ENCODE results near the gene LYZL4. TPM values are rescaled to one million over a fixed set of nuclear protein-coding genes. Genes with fewer than 3 reads are reported as not detected.

Gene LYZL4
- total and polyA plus RNA-seq, 2 of the 13 experiments (the other 11 are each of a cell fraction or from before 2014, with no cell fraction given): not detected

DNA sequence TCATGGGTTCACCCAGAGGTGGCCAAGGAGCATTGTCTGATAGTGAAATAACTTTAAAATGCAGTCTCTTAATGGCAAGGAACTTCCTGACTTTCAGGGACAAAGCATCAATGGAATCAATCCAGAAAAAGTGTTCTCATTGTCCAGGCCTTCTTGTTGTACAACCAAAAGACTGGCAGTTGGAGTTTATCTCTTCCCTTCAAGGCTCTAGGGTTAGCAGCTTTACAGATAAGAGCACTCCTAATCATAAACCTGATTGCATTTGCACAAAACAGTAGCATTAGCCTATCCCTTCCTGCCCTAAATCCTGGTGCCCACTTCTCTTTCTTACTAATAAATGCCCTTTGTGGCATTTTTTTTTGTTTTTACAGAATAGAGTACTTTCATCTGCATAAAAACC, 48.7 kb upstream of the LYZL4 start (continued):
- no peak for TF ChIP-seq TFE3 (CRISPR knock-in tag; IDR thresholded peaks at IDR 0.05)
- TF ChIP-seq ZNF205 (CRISPR knock-in tag; IDR thresholded peaks at IDR 0.05): no peak
- TF ChIP-seq ZNF660 (CRISPR knock-in tag; IDR thresholded peaks at IDR 0.05; ENCODE audit: borderline replicate concordance, low read depth): no peak
- TF ChIP-seq ZNF704 (CRISPR knock-in tag; IDR thresholded peaks at IDR 0.05; ENCODE audit: borderline replicate concordance): no peak
- no peak for TF ChIP-seq SRY (CRISPR knock-in tag; IDR thresholded peaks at IDR 0.05)
- TF ChIP-seq HNF4A (CRISPR knock-in tag; IDR thresholded peaks at IDR 0.05): no peak

DNA sequence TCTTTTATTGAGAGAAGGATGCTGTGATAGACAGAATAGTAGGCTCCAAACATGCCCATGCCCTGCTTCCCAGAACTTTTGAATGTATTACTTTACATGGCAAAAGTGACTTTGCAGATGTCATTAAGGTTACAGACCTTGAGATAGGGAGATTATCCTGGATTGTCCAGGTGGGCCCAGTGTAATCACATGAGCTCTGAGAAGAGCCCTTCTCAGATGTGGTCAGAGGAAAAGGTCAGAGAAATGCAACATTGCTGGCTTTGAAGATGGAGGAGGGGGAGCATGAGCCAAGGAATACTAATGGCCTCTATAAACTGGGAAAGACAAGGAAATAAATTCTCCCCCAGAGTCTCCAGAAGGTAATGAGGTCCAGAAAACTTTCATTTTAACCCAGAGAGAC, 45.8 kb upstream of the LYZL4 start:
- ChIA-PET CTCF (ENCODE audit: low intra/inter-chr PET ratio, low total read pairs) (no interaction called here), POLR2A (no interaction called here)
- Histone ChIP-seq H3K4me3 (replicated peaks in 1 of 3; ENCODE audit: insufficient read depth in 1 of 3, low read depth in 2 of 3, low read length in 3 of 3) (no peak overlapping the region), H3K27me3 (ENCODE audit: control insufficient read depth in 1 of 2, insufficient read depth in 2 of 2, low read length in 2 of 2) (no peaks in the 10 kb centered on the region), H3K27ac (ENCODE audit: extremely low read length, insufficient read depth, low read length) (no peak overlapping the region), H4K20me1 (ENCODE audit: insufficient read depth, low read length) (no peaks in the 10 kb centered on the region), H3K79me2 (ENCODE audit: insufficient read depth, low read length) (no peaks in the 10 kb centered on the region), H3K4me1 (ENCODE audit: insufficient read depth, low read length) (no peaks in the 10 kb centered on the region), H3K36me3 (replicated peaks in 1 of 2; ENCODE audit: control insufficient read depth in 1 of 2, insufficient read depth in 2 of 2, low read length in 2 of 2) (no peaks in the 10 kb centered on the region), H3K9me3 (ENCODE audit: low read length) (peaks cover 5% of the 10 kb centered on the region; the same call in 1 of the 2 replicates), H3K4me2 (ENCODE audit: low read depth, low read length) (no peak overlapping the region), H3K9ac (ENCODE audit: insufficient read depth, low read depth, low read length) (no peak overlapping the region), H2AFZ (ENCODE audit: low read length) (no peak overlapping the region)
- BruUV-seq (replicated peaks): no TSS peak
- in situ Hi-C loops (cut with HindIII; ENCODE audit: extremely low pct_ligation_motif_present, low pct_unique_long_range_greater_than_20kb): no loop called here
- FAIRE-seq: no peak
- no peak for ATAC-seq
- DNase-seq (ENCODE audit: low spot score): no peak
- intact Hi-C loops (cut with micrococcal nuclease; ENCODE audit: unreplicated experiment): no loop called here
- TF ChIP-seq NFE2L2 (IDR thresholded peaks at IDR 0.05; ENCODE audit: low read length) (no peak), GLMP (CRISPR knock-in tag; IDR thresholded peaks at IDR 0.05; ENCODE audit: borderline replicate concordance) (no peak), NFATC3 (CRISPR knock-in tag; IDR thresholded peaks at IDR 0.05) (no peak), SUZ12 (IDR thresholded peaks at IDR 0.05; ENCODE audit: low read depth, low read length) (no peak), ZNF569 (CRISPR knock-in tag; IDR thresholded peaks at IDR 0.05; ENCODE audit: borderline replicate concordance) (no peak), ERF (CRISPR knock-in tag; IDR thresholded peaks at IDR 0.05) (no peak), FLYWCH1 (CRISPR knock-in tag; IDR thresholded peaks at IDR 0.05) (no peak)

Measured in HepG2 (cell line).